Peyer's patch (tissue), 4 donors: ENCODE data around the gene HOXB5.

Experiments
- POLR2A ChIP-seq, 2 donors: fragments of 450-650 bp; IDR thresholded peaks; one replicate each; pipeline ENCODE4 v1.5.1; 2017; ENCODE audit warnings: antibody characterized with exemption in 2 of 2, mild to moderate bottlenecking in 2 of 2, moderate library complexity in 2 of 2
- TF ChIP-seq, protein P1 (sequence below), 6 experiments: fragments of 450-650 bp in 4 of 6; fragments of 200-600 bp in 2 of 6; sonication (generic) in 1 of 6; IDR thresholded peaks; one replicate each; pipeline ENCODE4 v1.5.1; 2017 to 2019; ENCODE audit warnings: antibody characterized with exemption in 6 of 6, mild to moderate bottlenecking in 3 of 6, moderate library complexity in 1 of 6

DNA sequence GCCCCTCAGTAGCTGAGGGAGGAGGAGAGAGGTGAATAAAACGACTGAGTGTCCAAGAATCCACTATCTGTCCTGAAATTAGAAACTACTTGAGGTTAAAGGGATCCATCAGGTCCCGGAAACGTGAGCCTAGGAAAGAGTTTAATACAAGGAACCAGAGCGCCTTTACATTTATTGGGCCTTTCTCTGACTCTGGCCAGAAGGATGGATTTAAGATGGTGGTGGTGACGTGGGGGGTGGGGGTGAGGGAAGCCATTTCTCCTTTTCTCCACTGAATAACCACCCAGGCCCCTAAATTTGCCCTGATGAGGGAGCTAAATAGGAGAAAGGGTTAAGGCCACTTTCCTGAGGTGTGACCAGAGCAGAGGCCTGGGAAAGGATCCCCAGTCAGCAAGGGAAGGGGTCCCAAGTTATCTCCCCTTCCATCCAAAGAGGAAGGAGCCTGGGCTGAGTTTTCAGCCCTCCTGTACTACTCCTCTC is 33.6 kb upstream of the HOXB5 start:
- TF ChIP-seq, protein P1, sequence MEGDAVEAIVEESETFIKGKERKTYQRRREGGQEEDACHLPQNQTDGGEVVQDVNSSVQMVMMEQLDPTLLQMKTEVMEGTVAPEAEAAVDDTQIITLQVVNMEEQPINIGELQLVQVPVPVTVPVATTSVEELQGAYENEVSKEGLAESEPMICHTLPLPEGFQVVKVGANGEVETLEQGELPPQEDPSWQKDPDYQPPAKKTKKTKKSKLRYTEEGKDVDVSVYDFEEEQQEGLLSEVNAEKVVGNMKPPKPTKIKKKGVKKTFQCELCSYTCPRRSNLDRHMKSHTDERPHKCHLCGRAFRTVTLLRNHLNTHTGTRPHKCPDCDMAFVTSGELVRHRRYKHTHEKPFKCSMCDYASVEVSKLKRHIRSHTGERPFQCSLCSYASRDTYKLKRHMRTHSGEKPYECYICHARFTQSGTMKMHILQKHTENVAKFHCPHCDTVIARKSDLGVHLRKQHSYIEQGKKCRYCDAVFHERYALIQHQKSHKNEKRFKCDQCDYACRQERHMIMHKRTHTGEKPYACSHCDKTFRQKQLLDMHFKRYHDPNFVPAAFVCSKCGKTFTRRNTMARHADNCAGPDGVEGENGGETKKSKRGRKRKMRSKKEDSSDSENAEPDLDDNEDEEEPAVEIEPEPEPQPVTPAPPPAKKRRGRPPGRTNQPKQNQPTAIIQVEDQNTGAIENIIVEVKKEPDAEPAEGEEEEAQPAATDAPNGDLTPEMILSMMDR (IDR thresholded peaks at IDR 0.05): no peak
- TF ChIP-seq POLR2A (IDR thresholded peaks at IDR 0.05): no peak
